Activated CD4-positive, alpha-beta memory T cell treated with anti-CD3 and anti-CD28 coated beads for 36 hours (primary cell): ENCODE data around the gene MYH9. TPM values are rescaled to one million over a fixed set of nuclear protein-coding genes. Genes with fewer than 3 reads are reported as not detected.

Experiments
- CTCF ChIA-PET: fragments of 350-600 bp; sonication (Branson Sonifier 250); formaldehyde crosslinking; loops from one replicate; lab custom pipeline; 2021; ENCODE audit warnings: antibody characterized with exemption, inconsistent platforms; lab: Charles Lee
- POLR2A ChIA-PET: fragments of 350-600 bp; sonication (Branson Sonifier 250); formaldehyde crosslinking; loops from one replicate; lab custom pipeline; 2021; ENCODE audit warnings: antibody characterized with exemption; lab: Charles Lee
- DNase-seq: peaks from one replicate; pipeline ENCODE4 v3.0.0-alpha.2; 2020
- H3K27ac Mint-ChIP-seq: one replicate; pipeline ENCODE4 v1.8.0; 2021; ENCODE audit warnings: mixed read lengths
- H3K27me3 Mint-ChIP-seq: one replicate; pipeline ENCODE4 v1.8.0; 2021; ENCODE audit warnings: mixed read lengths
- H3K36me3 Mint-ChIP-seq: one replicate; pipeline ENCODE4 v1.8.0; 2021; ENCODE audit warnings: mixed read lengths
- H3K4me1 Mint-ChIP-seq: one replicate; pipeline ENCODE4 v1.8.0; 2021; ENCODE audit warnings: low read depth, mixed read lengths
- H3K4me3 Mint-ChIP-seq: one replicate; pipeline ENCODE4 v1.8.0; 2021; ENCODE audit warnings: mild to moderate bottlenecking, mixed read lengths
- H3K9me3 Mint-ChIP-seq: one replicate; pipeline ENCODE4 v1.8.0; 2021; ENCODE audit warnings: mixed read lengths
- intact Hi-C: fragments of 100-400 bp; cut with micrococcal nuclease; formaldehyde crosslinking; loops from one replicate; pipeline ENCODE4 v1.15.1; 2023
- total RNA-seq, 2 experiments: library from RNA; stranded (reverse); gene quantifications; one replicate each; pipeline ENCODE4 v1.2.3, GENCODE V29; 2021

MYH9 gene
- total RNA-seq, 2 experiments from 2014 or later: 712 to 720 TPM

DNA sequence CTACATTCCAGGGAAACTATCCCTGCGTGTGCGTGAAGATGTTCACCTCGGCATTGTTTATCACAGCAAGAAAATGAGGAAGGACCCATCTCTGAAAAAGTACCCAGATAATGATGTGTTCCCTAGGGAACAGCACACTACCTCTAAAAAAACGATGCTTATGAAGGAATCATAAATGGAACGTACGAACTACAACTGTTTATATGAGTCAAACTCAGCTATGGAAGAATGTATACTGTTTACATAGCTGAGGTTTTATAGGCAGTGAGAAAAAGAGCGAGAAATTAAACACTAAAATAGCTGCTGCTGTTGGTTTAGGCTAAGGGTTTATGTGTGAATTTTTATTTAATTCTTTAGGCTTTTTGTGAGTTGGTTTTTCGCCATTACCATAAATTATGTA is 85.9 kb downstream of the MYH9 start:
- H3K27me3 Mint-ChIP-seq: no peaks in the 10 kb centered on the region
- no peaks in the 10 kb centered on the region for H3K9me3 Mint-ChIP-seq
- peaks cover 8% of the 10 kb centered on the region for H3K4me1 Mint-ChIP-seq
- intact Hi-C loops: loop anchor here (1.0 kb wide), 1 partner anchor 168 kb away; no protein-coding TSS in a partner anchor
- ChIA-PET CTCF (interaction anchor here (0.7 to 6.3 kb wide), 30 partner anchors 9 to 211 kb away, joined by 3 to 142 read pairs (median 8); partner anchors contain the start of genes APOL1 and MYH9), POLR2A (no interaction called here)
- peak overlapping the region; percentile 67 for H3K27ac Mint-ChIP-seq
- H3K36me3 Mint-ChIP-seq: peaks cover 73% of the 10 kb centered on the region
- DNase-seq: no peak
- H3K4me3 Mint-ChIP-seq: no peak overlapping the region

DNA sequence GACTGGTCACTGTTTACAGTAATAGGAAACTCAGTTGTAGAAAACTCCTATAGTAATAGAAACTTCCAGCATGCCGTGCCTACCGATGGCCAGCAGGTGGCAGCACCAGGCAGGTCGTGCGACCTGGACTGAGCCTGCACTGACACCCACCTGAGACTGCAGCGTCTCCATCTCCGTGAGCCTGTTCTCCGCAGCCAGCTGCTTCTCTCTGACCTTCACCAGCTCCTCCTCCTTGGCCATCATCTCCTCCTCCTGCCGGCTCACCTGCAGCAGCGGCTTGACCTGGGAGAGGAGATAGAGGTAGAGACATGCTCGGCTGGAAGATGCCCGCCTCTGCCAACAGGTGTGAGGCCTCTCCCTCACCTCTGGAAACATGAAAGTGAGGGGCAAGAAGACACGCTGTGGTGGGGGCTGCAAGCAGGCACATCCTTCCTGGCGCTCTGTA is 86.4 kb downstream of the MYH9 start:
- DNase-seq: peak; percentile 88
- peaks cover 8% of the 10 kb centered on the region for H3K4me1 Mint-ChIP-seq
- no peaks in the 10 kb centered on the region for H3K9me3 Mint-ChIP-seq
- peaks cover 72% of the 10 kb centered on the region for H3K36me3 Mint-ChIP-seq
- H3K4me3 Mint-ChIP-seq: no peak overlapping the region
- H3K27ac Mint-ChIP-seq: peak overlapping the region; percentile 67
- CTCF ChIA-PET: interaction anchor here (0.7 to 6.3 kb wide), 41 partner anchors 8 to 192 kb away, joined by 3 to 142 read pairs (median 5); partner anchors contain the start of genes APOL1 and MYH9
- H3K27me3 Mint-ChIP-seq: no peaks in the 10 kb centered on the region
- POLR2A ChIA-PET: interaction anchor here (1.2 kb wide), 1 partner anchor 169 kb away, joined by 3 read pairs; no protein-coding TSS in a partner anchor
- intact Hi-C loops: loop anchor here (1.0 kb wide), 1 partner anchor 169 kb away; no protein-coding TSS in a partner anchor

DNA sequence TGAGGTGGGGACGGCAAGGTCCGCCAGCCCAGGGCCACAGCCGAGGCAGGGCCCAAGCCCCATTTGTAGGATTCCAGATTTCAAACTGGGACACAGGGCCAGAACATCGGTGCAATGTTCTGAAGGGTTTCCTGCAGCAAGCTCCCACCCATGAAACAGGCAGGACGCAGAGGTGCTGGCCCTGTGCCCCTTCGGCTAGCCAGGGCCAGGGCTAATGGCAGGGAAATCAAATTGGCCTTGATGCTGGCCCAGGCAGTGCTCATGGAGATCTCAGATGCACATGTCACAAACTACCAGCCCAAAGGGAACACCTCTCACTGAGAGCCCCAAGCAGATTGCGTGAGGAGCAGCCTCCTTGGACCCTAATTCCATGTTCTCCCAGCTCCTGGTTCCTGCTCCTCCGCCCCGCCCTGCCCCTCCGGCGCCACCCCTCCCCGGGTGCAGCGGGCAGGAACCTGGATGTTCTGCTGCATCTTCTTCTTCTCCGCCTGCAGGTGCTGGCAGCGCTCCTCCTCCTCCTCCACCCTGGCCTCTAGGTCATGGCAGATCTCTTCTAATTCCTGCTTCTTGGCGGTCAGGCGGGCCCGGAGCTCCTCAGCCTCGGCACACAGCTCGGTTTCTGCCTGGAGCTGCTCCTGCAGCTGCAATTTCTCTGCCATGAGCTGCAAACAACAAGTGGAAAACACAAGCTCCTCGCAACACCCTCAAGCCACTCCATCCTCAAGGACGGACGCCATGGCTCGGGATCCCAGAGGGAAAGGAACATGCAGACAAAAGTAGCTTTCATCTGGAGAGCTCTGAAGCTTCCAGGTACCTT is 87.2 kb downstream of the MYH9 start:
- POLR2A ChIA-PET: interaction anchor here (1.2 kb wide), 1 partner anchor 170 kb away, joined by 3 read pairs; no protein-coding TSS in a partner anchor

DNA sequence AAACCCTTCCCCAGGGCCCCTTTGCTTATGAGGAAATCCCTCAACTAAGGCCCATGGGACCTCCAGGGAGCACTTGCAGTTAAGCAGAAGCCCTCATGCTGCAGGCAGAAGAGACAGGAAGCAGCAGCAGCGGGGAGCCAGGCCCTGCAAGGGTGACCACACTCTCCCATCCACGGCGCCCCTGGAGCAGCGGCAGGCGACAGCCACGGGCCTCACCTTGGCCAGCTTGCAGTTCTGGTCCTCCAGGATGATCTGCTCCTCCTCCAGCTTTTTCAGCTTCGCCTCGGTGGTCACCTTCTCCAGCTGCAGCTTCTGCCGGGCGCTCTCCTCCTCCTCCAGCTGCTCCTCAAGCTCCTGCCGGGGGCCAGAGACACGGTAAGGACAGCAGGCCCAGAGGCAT is 87.9 kb downstream of the MYH9 start:
- H3K4me1 Mint-ChIP-seq: peaks cover 14% of the 10 kb centered on the region
- no peak for DNase-seq
- H3K36me3 Mint-ChIP-seq: peaks cover 72% of the 10 kb centered on the region
- peak overlapping the region; percentile 28 for H3K27ac Mint-ChIP-seq
- H3K9me3 Mint-ChIP-seq: no peaks in the 10 kb centered on the region
- CTCF ChIA-PET: interaction anchor here (0.9 to 6.3 kb wide), 10 partner anchors 12 to 187 kb away, joined by 3 to 142 read pairs (median 10); partner anchors contain the start of gene APOL2
- intact Hi-C loops: no loop called here
- H3K27me3 Mint-ChIP-seq: no peaks in the 10 kb centered on the region
- H3K4me3 Mint-ChIP-seq: no peak overlapping the region
- POLR2A ChIA-PET: no interaction called here

More for the DNA sequence above, 87.2 kb downstream of the MYH9 start:
- Mint-ChIP-seq H3K4me1 (peaks cover 12% of the 10 kb centered on the region), H3K9me3 (no peaks in the 10 kb centered on the region), H3K27ac (peak overlapping the region; percentile 67), H3K27me3 (no peaks in the 10 kb centered on the region), H3K4me3 (peak overlapping the region; percentile 3), H3K36me3 (peaks cover 73% of the 10 kb centered on the region)
- no peak for DNase-seq
- CTCF ChIA-PET: interaction anchor here (0.8 to 6.3 kb wide), 39 partner anchors 9 to 193 kb away, joined by 3 to 142 read pairs (median 4); partner anchors contain the start of genes APOL1 and MYH9
- intact Hi-C loops: loop anchor here (1.0 kb wide), 1 partner anchor 170 kb away; no protein-coding TSS in a partner anchor

DNA sequence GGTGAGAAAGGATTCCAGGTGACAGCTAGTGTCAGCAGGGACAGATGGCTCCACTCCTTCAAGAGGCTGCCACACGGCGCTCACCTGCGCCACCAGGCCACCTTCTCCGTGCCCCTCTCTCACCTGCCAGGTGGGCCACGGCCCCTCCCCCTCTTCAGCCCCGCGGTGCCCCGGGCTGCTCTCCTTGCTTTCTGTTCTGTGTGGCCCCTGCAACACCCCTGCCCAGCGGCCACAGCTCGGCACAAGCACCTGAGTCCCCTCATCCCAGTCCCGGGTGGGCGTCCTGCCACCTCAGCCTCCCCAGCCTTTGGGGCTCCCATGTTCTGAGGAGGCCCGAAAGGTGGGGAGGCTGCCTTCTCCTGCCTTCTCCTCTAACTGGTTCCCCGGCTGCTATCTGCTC is 88.5 kb downstream of the MYH9 start:
- DNase-seq: no peak
- Mint-ChIP-seq H3K27ac (peak overlapping the region; percentile 33), H3K4me3 (no peak overlapping the region), H3K4me1 (peaks cover 16% of the 10 kb centered on the region), H3K36me3 (peaks cover 71% of the 10 kb centered on the region), H3K27me3 (no peaks in the 10 kb centered on the region), H3K9me3 (no peaks in the 10 kb centered on the region)
- POLR2A ChIA-PET: interaction anchor here (0.7 to 1.0 kb wide), 2 partner anchors 87 to 208 kb away, joined by 3 read pairs; partner anchors contain the start of gene FOXRED2
- intact Hi-C loops: no loop called here
- CTCF ChIA-PET: interaction anchor here (0.9 to 6.3 kb wide), 8 partner anchors 12 to 188 kb away, joined by 3 to 142 read pairs (median 4); partner anchors contain the start of gene APOL2

DNA sequence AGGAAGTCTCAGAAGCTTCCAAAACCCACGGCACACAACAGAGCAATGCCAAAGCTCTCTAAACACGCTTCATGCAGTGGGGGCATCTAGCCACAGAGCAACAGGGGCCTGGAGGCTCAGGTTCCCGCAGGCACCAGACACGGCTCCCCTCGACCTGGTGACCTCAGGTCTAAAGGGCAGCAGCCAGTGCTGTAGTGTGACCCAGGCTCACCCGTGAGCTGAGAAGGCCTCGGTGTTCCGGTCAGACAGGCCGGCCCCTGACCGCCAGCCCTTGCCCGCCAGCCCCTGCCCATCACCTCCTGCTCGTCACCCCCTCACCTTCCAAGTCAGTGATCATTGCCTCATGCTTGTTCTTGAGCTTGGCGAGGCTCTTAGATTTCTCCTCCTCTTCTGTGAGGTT is 89.2 kb downstream of the MYH9 start:
- H3K27ac Mint-ChIP-seq: no peak overlapping the region

DNA sequence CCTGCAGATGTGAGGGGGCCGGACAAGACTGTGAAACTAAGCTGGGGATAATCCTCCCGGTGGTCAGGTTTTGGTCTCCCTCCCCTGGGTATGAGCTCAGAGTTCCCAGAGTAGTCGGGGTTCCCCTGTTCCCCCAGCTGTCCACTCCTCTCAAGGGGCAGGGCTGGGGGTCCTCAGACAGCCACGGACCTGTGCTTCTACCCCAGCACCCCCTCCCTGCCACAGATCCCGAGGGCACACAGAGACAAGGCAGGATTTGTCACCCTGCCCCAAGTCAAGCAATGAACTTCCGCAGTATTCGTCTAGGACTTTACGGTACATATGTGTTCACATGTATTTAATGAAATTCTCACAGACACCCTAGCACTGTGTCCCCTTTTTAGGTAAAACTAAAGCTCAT is 89.6 kb downstream of the MYH9 start:
- H3K9me3 Mint-ChIP-seq: no peaks in the 10 kb centered on the region
- peaks cover 74% of the 10 kb centered on the region for H3K36me3 Mint-ChIP-seq
- no peaks in the 10 kb centered on the region for H3K27me3 Mint-ChIP-seq
- peaks cover 19% of the 10 kb centered on the region for H3K4me1 Mint-ChIP-seq
- no peak for DNase-seq
- intact Hi-C loops: no loop called here
- no peak overlapping the region for H3K4me3 Mint-ChIP-seq
- H3K27ac Mint-ChIP-seq: no peak overlapping the region
- CTCF ChIA-PET: interaction anchor here (0.7 to 6.3 kb wide), 4 partner anchors 11 to 172 kb away, joined by 3 to 142 read pairs (median 31); no protein-coding TSS in a partner anchor
- POLR2A ChIA-PET: interaction anchor here (1.0 kb wide), 1 partner anchor 209 kb away, joined by 3 read pairs; the partner anchor contains the start of gene FOXRED2

More for the DNA sequence above, 89.2 kb downstream of the MYH9 start:
- no peaks in the 10 kb centered on the region for H3K27me3 Mint-ChIP-seq
- ChIA-PET POLR2A (interaction anchor here (0.7 to 1.0 kb wide), 2 partner anchors 88 to 208 kb away, joined by 3 read pairs; partner anchors contain the start of gene FOXRED2), CTCF (interaction anchor here (0.7 to 6.3 kb wide), 7 partner anchors 11 to 189 kb away, joined by 3 to 142 read pairs (median 5); no protein-coding TSS in a partner anchor)
- intact Hi-C loops: no loop called here
- no peak overlapping the region for H3K4me3 Mint-ChIP-seq
- peaks cover 19% of the 10 kb centered on the region for H3K4me1 Mint-ChIP-seq
- H3K36me3 Mint-ChIP-seq: peaks cover 71% of the 10 kb centered on the region
- no peaks in the 10 kb centered on the region for H3K9me3 Mint-ChIP-seq
- no peak for DNase-seq

DNA sequence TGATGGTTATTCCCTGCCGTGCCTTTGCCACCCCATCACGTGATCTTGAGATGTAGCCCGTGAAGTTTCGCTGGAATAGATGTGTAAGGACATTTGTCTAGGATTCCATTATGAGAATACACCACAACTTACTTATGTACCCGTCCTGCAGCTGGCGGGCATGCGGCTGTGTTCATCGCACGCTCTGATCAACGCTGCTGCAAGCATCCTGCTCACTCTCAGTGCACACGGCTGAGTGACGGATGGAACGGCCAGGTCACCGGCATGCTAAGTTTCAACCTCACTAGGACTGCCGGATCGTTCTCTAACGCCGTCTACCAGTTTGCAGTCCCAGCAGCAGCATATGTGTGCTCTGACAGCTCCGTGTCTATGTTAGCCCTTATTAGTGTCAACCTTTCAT is 90.2 kb downstream of the MYH9 start:
- no peak overlapping the region for H3K4me3 Mint-ChIP-seq

DNA sequence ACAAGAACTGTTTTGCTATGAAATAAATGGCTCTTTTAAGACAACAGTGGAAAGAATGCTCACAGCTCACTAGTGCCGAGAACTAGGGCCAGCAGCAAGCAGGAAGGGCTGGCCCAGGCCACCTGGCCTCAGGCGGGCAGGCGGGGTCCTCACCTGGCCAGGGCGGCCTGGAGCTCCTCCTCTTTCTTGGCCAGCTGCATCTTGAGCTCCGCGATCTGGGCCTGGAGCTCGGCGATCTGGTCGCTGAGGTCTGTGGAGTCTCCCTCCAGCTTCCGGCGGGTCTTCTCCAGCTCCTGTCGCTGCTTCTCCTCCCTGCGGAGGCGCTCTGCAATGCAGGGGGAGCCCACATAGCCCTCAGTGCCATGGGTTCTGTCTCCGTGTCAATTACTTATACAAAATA is 91.1 kb downstream of the MYH9 start:
- no peak for DNase-seq
- no peak overlapping the region for H3K4me3 Mint-ChIP-seq
- POLR2A ChIA-PET: interaction anchor here (0.9 kb wide), 1 partner anchor 10 kb away, joined by 3 read pairs; no protein-coding TSS in a partner anchor
- peak overlapping the region; percentile 69 for H3K27ac Mint-ChIP-seq
- CTCF ChIA-PET: interaction anchor here (0.7 to 2.5 kb wide), 3 partner anchors 8 to 174 kb away, joined by 3 to 16 read pairs (median 3); no protein-coding TSS in a partner anchor
- peaks cover 26% of the 10 kb centered on the region for H3K4me1 Mint-ChIP-seq
- peaks cover 82% of the 10 kb centered on the region for H3K36me3 Mint-ChIP-seq
- H3K27me3 Mint-ChIP-seq: no peaks in the 10 kb centered on the region
- intact Hi-C loops: no loop called here
- H3K9me3 Mint-ChIP-seq: no peaks in the 10 kb centered on the region

More for the DNA sequence above, 90.2 kb downstream of the MYH9 start:
- Mint-ChIP-seq H3K27me3 (no peaks in the 10 kb centered on the region), H3K9me3 (no peaks in the 10 kb centered on the region), H3K27ac (peak overlapping the region; percentile 13), H3K36me3 (peaks cover 76% of the 10 kb centered on the region), H3K4me1 (peaks cover 20% of the 10 kb centered on the region)
- CTCF ChIA-PET: interaction anchor here (1.6 to 6.3 kb wide), 3 partner anchors 10 to 172 kb away, joined by 5 to 142 read pairs (median 57); no protein-coding TSS in a partner anchor
- POLR2A ChIA-PET: interaction anchor here (0.9 kb wide), 1 partner anchor 11 kb away, joined by 3 read pairs; no protein-coding TSS in a partner anchor
- no peak for DNase-seq
- intact Hi-C loops: no loop called here

DNA sequence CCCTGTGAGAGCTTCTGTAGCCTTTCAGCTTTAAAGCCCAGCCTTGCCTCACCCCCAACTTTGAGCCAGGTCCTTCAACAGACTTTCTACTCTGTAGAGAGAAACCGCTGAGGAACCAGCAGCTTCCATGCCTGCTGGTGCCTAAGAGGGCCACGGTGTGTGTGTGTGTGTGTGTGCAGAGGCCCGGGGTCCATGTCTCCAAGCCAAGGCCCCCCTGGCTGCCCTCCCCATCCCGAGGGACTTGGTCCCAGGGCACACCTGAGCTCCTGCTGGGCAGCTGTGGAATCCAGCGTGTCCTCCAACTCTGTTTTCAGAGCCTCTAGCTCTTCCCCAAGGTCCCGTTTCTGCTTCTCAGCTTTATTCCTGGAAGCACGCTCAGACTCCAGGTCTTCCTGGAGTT is 92.5 kb downstream of the MYH9 start:
- no peaks in the 10 kb centered on the region for H3K27me3 Mint-ChIP-seq
- H3K4me3 Mint-ChIP-seq: no peak overlapping the region
- no peak for DNase-seq
- H3K27ac Mint-ChIP-seq: peak overlapping the region; percentile 9
- peaks cover 79% of the 10 kb centered on the region for H3K36me3 Mint-ChIP-seq
- POLR2A ChIA-PET: no interaction called here
- H3K9me3 Mint-ChIP-seq: no peaks in the 10 kb centered on the region
- intact Hi-C loops: no loop called here
- H3K4me1 Mint-ChIP-seq: peaks cover 23% of the 10 kb centered on the region
- CTCF ChIA-PET: interaction anchor here (0.6 to 2.5 kb wide), 4 partner anchors 9 to 175 kb away, joined by 3 to 16 read pairs (median 6); no protein-coding TSS in a partner anchor

DNA sequence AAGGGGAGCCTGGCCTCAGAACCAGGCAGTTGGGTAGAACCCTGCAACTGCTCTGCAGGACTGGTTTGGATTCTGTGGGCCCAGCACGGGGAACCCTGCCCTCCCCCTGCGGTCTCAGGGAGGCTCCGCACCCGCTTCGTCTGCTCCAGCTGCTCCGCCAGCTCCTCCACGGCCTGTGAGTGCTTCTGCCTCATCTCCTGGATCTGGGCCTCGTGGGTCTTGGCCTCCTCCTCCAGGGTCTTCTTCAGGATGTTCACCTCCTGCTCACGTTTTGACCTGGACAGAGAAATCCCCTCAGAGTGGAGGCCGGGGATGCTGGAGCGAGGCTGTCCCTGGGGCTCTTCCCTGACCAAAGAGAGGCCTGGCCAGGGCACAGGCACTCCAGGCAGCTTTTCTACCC is 93.0 kb downstream of the MYH9 start:
- POLR2A ChIA-PET: no interaction called here
- Mint-ChIP-seq H3K9me3 (no peaks in the 10 kb centered on the region), H3K27ac (no peak overlapping the region), H3K4me3 (no peak overlapping the region), H3K4me1 (peaks cover 25% of the 10 kb centered on the region), H3K36me3 (peaks cover 79% of the 10 kb centered on the region), H3K27me3 (no peaks in the 10 kb centered on the region)
- DNase-seq: no peak
- CTCF ChIA-PET: interaction anchor here (1.2 to 2.5 kb wide), 3 partner anchors 9 to 175 kb away, joined by 4 to 16 read pairs (median 7); no protein-coding TSS in a partner anchor
- intact Hi-C loops: no loop called here
